ENCODE results near the gene MUC12.
A peak's percentile ranks its signal among the peaks of the same experiment; 100 is the strongest.

The MUC12 gene

GRCh38 chr7:101009629-101010028, 40.3 kb downstream of the MUC12 start:
- no peaks in the 10 kb centered on the region for H3K9me3 ChIP-seq (ENCODE audit: control insufficient read depth, low read length)
- no peak overlapping the region for H3K4me2 ChIP-seq (ENCODE audit: low read length)
- H3K27ac ChIP-seq, result no peak overlapping the region
- H3K9ac ChIP-seq, result no peak overlapping the region
- no peaks in the 10 kb centered on the region for H3K27me3 ChIP-seq (ENCODE audit: control insufficient read depth, insufficient read depth, low read length)
- H3K4me1 ChIP-seq, result no peaks in the 10 kb centered on the region
- H3K4me3 ChIP-seq (ENCODE audit: low read depth, low read length), result no peak overlapping the region
- no peaks in the 10 kb centered on the region for H3K36me3 ChIP-seq (ENCODE audit: control insufficient read depth, insufficient read depth, low read length)
- H3K79me2 ChIP-seq, result no peaks in the 10 kb centered on the region
- H2AFZ ChIP-seq, result no peak overlapping the region
- TF ChIP-seq CTCF (IDR thresholded peaks at IDR 0.05), result no peak

- TF ChIP-seq CTCF (IDR thresholded peaks at IDR 0.05), result no peak
- H3K36me3 ChIP-seq (ENCODE audit: control insufficient read depth, insufficient read depth, low read length), result no peaks in the 10 kb centered on the region
- no peak overlapping the region for H3K27ac ChIP-seq
- no peak overlapping the region for H2AFZ ChIP-seq
- no peaks in the 10 kb centered on the region for H3K9me3 ChIP-seq (ENCODE audit: control insufficient read depth, low read length)
- H3K4me2 ChIP-seq (ENCODE audit: low read length), result no peak overlapping the region
- no peaks in the 10 kb centered on the region for H3K27me3 ChIP-seq (ENCODE audit: control insufficient read depth, insufficient read depth, low read length)
- H3K79me2 ChIP-seq, result no peaks in the 10 kb centered on the region
- no peak overlapping the region for H3K4me3 ChIP-seq (ENCODE audit: low read depth, low read length)
- no peak overlapping the region for H3K9ac ChIP-seq
- no peaks in the 10 kb centered on the region for H3K4me1 ChIP-seq
Measured at GRCh38 chr7:101012931-101013330, 43.6 kb downstream of the MUC12 start.

- Histone ChIP-seq H3K4me2 (ENCODE audit: low read length) (no peak overlapping the region), H3K4me1 (no peaks in the 10 kb centered on the region), H3K4me3 (ENCODE audit: low read depth, low read length) (no peak overlapping the region), H3K27me3 (ENCODE audit: control insufficient read depth, insufficient read depth, low read length) (no peaks in the 10 kb centered on the region), H2AFZ (no peak overlapping the region), H3K9me3 (ENCODE audit: control insufficient read depth, low read length) (no peaks in the 10 kb centered on the region), H3K27ac (no peak overlapping the region), H3K9ac (no peak overlapping the region), H3K36me3 (ENCODE audit: control insufficient read depth, insufficient read depth, low read length) (no peaks in the 10 kb centered on the region), H3K79me2 (no peaks in the 10 kb centered on the region)
- TF ChIP-seq CTCF (IDR thresholded peaks at IDR 0.05), result no peak
Measured at GRCh38 chr7:101015626-101016025, 46.3 kb downstream of the MUC12 start.

GRCh38 chr7:101017064-101017777, 47.9 kb downstream of the MUC12 start:
- H3K9ac ChIP-seq, result no peak overlapping the region
- H3K4me1 ChIP-seq, result no peaks in the 10 kb centered on the region
- no peak for TF ChIP-seq CTCF (IDR thresholded peaks at IDR 0.05)
- H3K9me3 ChIP-seq (ENCODE audit: control insufficient read depth, low read length), result no peaks in the 10 kb centered on the region
- H3K4me2 ChIP-seq (ENCODE audit: low read length), result peak overlapping the region; percentile 35
- H3K4me3 ChIP-seq (ENCODE audit: low read depth, low read length), result no peak overlapping the region
- no peaks in the 10 kb centered on the region for H3K36me3 ChIP-seq (ENCODE audit: control insufficient read depth, insufficient read depth, low read length)
- no peaks in the 10 kb centered on the region for H3K79me2 ChIP-seq
- H3K27ac ChIP-seq, result peak overlapping the region; percentile 9
- peak overlapping the region; percentile 70 for H2AFZ ChIP-seq
- no peaks in the 10 kb centered on the region for H3K27me3 ChIP-seq (ENCODE audit: control insufficient read depth, insufficient read depth, low read length)

Measured in parathyroid adenoma (tissue), 2 donors.